Smooth muscle cell of the brain vasculature (primary cell): ENCODE measurements around the gene UCHL5.

Experiments used
- DNase-seq: peaks from one replicate; pipeline ENCODE4 v3.0.0-alpha.2; 2012; ENCODE audit warnings: low read depth, low spot score

Gene UCHL5, protein sequence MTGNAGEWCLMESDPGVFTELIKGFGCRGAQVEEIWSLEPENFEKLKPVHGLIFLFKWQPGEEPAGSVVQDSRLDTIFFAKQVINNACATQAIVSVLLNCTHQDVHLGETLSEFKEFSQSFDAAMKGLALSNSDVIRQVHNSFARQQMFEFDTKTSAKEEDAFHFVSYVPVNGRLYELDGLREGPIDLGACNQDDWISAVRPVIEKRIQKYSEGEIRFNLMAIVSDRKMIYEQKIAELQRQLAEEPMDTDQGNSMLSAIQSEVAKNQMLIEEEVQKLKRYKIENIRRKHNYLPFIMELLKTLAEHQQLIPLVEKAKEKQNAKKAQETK

DNA sequence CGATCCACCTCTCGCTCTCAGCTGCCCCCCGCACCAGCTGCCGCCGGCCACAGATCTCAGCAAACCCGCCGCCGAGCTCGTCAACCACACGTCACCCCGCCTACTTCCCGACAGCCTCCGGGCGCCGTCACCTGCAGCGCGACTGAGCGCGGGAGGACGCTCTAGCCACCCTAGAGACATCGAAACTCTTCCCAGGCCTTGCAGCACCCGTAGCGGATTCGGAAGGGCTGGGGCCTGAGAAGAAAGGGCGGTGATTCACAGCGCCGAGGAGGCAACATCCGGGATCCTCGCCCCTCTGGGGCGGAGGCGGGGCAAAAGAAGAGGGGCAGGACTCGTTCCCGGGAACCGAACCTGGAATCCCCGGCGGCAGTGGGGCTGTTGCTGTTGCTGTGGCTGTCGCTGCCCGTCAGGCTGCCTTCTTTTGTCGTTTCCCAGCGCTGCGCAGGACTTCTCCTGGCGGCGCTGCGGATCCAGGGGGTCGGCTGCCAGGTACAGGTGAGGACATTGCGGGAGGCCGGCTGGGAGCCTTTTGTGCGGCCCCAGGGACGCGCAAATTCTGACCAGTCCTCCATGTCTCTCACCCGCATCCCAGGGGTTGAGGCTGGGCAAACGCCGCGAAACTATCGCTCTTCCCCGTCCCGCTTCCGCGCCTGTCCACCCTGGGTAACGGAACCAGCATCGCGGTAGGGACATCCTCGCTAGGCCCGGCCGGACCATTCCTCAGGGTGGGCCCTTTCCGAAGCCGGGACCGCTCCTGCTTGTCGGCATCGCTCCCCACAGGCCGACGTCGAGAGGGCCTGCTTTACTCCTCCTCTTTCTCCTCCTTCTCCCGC, at the start of gene UCHL5, which contains the start of gene RO60:
UCHL5 (minus strand) TSS at position 79 of the 833 bp plus-strand sequence. CDS start 100 bp downstream, outside the sequence.
RO60 (plus strand) TSS at position 331 of the 833 bp plus-strand sequence. CDS start 9,443 bp downstream, outside the sequence.
- DNase-seq = peak; percentile 93

DNA sequence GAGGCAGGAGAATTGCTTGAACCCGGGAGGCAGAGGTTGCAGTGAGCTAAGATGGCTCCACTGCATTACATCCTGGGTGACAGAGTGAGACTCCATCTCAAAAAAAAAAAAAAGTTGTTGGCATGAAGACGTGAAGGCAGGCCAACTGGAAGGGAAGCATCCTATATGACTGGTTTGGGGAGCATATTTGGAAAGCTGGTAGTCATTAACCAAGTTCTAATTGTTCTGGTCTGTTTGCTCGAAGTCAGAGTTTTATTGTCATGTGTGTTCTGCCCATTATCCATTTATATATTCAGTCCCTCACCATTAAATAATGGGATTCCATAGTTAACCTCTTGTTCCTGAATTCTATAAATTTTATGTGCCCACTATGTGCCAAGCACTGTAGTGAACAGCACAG, 49.3 kb upstream of the UCHL5 start:
- no peak for DNase-seq

DNA sequence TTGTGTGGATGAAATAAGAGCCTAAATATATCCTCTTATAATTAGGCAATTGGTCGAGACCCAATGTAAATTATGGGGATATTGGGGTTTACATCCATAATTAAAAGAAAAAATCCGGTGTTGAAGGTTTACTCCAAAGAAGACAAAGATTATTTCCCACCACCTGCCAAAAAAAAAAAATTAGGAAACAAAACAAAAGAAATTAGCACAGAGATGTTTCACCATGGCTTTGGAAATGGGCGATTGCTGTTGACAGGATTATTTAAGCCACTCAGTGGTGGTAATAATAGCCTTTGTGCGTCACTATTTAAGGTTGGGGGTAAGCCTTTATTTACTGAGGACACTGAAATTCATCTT, 46.6 kb upstream of the UCHL5 start:
- no peak for DNase-seq

DNA sequence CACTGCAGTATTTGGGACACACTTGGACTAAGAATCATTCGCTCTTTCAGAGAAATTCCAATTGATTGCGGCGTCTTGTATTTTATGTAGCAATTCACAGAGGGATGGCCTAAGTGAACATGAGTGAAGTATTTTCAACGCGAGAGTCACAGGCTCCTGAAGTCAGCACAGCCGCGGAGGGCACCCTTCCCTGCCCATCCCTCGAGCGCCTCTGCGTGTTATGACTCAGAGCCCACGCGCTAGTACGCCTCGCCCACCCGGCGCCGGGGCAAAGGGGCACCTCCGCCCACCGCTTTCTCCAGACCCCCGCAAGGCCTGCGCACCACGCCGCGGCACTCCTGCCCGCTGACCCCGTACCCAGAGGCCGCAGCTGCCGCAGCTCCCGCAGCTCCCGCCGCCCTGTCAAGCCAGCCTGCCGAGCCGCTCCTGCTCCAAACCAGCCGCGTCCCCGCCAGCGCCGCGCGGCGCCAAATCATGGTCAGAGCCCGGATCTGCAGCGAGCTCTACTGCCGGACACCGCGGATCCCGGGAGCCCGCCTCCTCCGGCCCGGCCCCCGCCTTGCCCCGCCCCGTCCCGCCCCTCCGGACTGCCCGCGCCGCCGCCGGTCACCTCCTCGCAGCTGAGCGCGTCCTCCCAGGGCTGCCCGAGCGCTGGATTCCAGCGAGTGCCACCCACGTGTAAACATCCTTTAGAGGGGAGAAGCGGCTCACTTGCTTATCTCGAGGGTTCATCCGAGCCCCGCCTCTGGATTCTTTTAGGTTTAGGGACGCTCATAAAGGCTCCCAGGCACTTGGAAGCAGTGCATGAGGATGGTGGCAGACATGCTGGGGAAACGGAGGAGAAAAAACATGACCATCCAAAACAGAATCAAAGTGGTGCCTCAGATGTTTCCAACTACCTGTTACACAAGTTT, 46.0 kb upstream of the UCHL5 start, which contains the start of gene GLRX2:
GLRX2 (minus strand) TSS at position 508 of the 914 bp plus-strand sequence; CDS start at position 476, 32 bp downstream.
- peak; percentile 50 for DNase-seq

DNA sequence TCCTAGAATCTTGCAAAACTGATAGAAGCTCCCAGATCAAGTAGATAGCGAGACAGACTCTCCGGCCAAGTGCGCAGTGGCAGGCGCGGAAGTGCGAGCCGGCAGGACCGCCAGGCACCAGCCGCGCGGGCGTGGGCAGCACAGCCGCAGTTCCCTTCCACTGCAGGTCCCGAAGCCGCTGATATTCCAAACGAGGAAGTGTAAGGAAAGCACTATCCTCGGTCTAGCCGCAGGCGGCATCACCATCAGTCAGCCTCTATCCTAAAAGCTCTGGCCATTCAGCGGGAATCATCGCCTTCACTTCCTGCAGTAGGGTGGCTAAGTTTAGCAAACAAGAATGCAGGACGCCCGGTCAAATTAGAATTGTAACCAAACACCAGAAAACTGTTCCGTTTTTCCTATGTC, 45.3 kb upstream of the UCHL5 start:
- no peak for DNase-seq

DNA sequence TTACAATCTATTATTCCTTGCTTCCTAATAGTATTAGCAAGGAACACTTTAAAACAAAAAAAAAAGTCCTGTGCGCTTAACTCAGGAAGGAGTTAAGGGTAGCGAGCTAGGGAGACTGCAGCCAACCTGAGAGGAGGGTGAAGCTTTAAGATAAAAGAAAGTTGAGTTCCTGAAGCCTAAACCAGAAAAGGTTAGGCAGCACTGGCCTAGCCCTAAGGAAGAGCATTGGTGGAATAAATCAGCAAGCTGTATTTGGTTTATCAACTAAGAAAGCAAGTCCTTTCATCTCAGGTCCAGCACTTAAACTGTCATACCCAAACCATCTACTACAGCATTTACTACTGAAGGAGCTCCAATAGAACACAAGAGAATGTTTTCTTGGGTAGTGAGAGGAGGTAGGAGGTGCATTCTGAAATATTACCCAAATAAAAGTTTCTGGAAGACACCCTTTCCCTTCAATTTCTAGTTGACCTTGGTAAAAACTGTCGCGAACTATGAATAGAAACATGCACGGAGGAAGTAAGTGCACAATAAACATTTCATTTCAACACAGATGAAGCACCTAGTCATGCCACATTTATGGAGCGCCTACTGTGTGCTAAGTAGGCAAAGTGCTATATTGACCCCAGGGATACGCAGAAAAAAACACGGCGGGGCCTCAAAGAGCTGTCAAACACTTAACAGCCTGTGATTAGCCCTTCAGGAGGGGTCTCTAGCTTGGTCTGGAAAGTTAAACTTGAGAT, 44.8 kb upstream of the UCHL5 start:
- no peak for DNase-seq

DNA sequence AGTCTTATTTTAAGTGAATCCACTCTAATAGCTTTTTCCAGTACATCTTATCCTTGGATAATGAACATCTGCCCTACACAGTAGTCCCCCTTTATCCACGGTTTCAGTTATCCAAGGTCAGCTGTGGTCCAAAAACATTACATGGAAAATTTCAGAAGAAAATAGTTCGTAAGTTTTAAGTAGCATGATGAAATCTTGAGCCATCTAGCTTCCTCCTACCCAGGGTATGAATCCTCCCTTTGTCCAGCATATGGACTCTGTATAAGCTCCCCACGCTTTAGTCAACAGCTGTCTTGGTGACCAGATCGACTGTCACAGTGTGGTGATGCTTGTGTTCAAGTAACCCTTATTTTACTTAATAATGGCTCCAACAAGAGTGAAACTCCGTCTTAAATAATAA, 43.5 kb upstream of the UCHL5 start:
- no peak for DNase-seq

DNA sequence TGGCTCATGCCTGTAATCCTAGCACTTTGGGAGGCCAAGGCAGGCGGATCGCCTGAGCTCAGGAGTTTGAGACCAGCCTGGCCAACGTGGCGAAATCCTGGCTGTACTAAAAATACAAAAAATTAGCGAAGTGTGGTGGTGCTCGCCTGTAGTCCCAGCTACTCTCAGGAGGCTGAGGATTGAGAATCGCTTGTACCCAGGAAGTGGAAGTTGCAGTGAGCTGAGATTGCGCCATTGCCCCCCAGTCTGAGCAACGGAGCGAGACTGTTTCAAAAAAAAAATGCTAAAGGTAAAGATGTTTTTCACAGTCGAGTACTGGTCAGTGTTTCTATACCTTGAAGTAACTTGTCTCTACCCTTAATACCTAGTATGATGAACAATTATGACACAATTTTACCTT, 35.0 kb upstream of the UCHL5 start:
- no peak for DNase-seq

DNA sequence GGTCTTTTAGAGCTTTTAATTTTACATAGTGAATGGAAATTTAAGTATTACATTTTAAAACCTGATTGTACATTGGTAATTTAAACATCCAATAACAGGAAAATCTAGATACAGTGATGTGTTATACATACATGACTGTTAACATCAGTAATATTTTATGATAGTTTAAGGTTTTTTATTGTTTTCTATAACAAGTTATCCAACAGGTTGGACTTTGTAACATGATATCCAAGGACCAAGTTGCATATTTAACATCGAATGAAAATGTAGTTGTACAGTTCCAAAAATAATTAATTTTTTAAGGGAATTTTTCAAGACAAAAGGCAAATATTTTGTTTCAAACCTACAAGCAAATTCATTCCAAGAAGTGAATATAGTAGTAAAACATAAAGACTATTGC, 31.7 kb upstream of the UCHL5 start:
- DNase-seq = no peak

DNA sequence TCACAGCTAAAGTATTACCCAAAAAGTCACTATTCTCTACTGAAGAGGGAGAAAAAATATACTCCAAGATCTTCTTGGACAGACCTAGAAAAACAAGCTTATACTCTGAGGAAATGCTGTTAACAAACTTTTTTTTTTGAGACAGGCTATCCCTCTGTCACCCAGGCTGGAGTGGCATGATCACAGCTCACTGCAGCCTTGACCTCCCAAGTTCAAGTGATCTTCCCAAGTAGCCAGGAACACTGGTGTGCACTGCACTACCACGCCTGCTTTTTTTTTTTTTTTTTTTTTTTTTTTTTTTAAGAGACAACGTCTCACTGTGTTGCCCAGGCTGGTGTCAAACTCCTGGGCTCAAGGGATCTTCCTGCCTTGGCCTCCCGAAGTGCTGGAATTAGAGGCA, 28.7 kb upstream of the UCHL5 start:
- DNase-seq = no peak

DNA sequence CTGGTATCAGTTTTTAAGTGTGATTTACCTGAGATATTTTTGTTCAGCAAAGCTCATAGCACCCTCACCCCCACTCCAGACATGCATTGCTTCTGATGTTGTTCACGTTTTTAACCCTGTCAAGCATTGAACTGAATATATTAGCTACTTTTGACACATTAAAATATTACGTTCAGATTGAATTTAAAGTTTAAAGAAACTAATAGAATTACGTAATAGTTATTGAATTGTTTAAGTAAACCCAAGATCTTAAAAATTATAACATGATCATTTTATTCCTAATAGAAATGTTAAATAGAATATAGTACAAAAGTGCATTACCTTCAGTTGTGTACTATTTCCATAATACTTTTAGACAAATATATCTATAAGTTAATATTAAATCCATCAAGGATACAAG, 27.2 kb upstream of the UCHL5 start:
- no peak for DNase-seq

DNA sequence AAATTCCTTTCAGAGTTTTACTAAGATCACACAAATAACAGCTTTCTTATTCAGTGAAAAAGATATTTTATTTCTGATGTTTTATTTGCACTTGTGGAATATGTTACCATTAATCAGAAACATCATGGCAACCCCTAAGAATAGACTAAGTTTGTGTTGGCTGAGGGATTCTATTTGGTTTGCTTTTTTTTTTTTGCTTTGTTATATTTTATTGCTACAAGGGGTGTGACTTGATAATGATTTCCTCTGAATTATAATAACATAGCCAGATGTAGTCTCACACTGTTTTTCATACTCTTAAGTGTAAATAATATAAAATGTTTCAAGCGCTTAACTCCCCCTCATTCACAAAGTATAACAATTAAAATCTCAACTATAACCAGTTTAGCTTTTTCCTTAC, 26.1 kb upstream of the UCHL5 start:
- DNase-seq = no peak

DNA sequence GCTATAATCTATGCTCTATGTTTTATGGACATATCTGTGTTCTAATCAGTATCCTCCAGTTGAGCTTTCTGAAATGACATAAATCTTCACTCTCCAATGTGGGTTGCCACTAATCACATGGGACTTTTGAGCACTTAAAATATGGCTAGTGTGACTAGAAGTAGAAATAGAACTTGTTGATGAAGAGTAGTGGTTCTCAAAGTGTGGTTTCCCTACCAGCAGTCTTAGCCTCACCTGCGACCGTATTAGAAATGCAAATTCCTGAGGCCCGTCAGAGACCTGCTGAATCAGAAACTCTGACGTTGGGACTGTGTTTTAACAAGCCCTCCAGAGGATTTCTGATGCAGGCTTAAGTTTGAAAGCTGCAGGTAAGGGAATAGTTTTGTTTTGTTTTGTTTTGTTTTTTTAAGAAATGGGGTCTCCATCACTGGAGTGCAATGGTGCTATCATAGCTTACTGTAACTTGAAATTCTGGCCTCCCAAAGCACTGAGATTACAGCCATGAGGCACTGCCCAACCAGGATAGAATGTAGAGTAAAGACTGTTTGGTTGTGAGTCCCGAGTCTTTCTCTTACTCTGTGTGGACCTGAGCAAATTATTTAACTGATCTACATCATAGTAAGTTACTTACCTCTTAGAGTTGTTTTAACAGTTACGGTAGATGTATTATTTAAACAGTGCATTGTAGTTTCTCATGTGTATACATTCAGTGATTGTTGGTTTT, 24.4 kb upstream of the UCHL5 start:
- no peak for DNase-seq

DNA sequence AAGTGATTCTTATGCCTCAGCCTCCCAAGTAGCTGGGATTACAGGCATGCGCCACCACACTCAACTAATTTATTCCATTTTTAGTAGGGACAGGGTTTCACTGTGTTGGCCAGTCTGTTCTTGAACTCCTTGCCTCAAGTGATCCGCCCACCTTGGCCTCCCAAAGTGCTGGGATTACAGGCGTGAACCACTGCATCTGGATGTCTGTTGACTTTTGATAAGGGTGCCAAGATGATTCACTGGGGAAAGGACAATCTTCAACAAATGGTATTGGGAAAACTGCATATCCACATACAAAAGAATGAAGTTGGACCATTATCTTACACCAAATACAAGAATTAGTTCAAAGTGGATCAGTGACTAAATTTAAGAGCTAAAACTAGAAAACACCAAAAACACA, 20.0 kb upstream of the UCHL5 start:
- no peak for DNase-seq

DNA sequence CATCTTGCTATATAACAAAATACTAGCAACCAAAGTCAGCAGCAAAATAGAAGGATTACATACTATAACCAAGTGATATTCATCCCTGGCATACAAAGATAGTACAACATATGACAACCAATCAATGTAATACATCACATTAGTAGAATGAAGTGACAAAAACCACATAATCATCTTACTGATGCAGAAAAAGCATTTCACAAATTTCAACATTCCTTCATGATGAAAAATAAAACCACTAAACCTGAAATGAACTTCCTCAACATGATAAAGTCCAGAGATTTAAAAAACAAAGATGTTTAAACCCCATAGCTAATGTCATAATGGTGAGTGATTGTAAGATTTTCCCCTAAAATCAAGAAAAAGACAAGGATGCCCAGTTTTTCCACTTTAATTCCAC, 18.8 kb upstream of the UCHL5 start:
- no peak for DNase-seq

DNA sequence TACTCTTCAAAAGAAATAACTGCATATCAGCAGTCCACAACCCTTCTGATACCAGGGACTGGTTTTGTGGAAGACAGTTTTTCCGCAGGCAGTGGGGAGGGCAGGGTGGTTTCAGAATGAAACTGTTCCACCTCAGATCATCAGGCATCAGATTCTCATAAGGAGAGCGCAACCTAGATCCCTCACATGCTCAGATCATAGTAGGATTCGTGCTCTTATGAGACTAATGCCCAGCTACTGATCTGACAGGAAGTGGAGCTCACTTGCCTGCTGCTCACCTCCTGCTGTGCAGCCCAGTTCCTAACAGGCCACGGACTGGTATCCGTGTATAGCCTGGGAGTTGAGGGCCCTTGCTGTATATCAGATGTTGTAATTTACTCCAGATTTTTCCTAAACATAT, 11.8 kb upstream of the UCHL5 start:
- no peak for DNase-seq

DNA sequence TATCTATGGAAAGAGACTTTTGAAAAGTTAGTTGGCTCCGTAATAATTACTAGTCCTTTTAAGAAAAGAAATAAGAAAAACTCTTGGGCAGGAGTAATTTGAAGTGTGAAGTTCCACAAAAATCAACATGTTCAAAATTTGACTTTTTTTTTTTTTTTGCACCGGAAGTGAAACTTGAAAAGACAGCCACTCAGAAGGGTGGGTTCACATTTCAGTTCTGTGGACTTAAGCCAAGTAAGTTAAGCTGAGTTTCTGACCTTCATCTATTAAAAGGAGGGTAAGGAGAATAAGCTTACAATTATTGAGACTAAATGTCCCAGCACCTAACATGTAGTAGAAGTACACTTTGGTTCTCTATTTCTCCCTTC, 11.2 kb upstream of the UCHL5 start:
- DNase-seq = no peak

DNA sequence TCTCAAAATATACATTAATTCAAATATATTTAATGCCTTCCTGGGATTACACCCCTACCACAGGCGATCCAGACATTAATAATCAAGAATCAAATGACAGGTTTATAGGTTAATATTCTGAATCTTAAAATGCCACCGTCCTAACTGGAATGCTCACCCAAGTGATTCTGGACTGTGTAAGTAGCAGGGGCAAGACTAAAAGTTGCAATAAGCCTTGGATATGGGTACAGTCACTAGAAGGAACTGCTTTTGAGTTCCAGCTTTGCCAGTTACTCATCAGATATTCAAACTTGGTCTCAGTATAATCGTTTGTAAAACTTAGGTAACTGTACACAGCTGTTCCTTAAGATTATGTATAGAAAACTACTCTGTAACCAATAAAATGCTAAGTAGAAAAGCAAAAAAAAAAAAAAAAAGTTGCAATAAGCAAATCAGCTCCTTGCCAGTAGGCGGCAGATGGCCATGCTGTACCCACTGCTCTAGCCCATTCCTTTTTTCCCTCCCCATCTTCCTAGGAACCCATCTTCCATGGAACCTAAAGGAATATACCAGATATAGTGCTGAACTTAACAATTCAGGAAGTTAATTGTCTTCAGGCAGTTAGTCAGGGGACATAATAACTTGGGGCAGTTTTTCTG, 10.7 kb upstream of the UCHL5 start:
- DNase-seq = no peak

DNA sequence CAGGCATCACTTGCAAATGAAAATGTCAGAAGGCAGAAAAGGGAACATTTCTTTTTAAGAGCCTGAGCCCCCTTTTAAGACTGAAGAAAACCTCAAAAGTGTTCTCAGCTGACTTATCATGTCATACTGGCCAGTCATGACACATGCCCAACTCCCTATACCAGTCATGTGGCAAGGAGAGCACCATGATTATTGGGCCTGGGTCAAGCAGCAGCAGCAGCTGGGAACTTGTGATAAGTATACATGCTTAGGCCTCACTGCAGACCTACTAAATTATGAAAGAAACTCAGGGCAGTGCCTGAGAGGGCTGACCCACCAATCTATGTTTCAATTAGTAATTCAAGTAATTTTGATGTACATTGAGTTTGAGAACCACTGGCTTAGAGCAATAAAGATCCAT, 8.9 kb upstream of the UCHL5 start:
- no peak for DNase-seq

DNA sequence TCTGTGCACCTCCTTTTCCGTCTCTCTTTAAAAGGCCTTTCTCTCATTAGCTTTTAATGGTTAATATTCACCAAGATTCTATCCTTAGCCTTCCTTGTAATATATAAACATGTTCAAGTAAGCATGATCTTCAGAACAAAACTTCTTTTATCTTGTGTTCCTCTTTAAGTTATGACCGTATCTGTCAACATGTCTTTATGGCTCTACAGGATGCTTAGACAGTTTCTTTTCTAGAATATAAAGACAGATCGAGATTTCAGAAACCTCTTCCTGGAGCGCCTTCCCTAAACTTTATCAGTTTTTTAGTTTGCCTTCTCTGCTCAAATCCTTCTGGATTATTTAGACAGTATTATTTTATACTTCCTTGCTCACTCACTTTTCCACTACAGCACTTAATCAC, 7.4 kb upstream of the UCHL5 start:
- no peak for DNase-seq
